WTC11 (cell line): ENCODE measurements around the gene B3GNT7. TPM values are rescaled to one million over a fixed set of nuclear protein-coding genes. Genes with fewer than 3 reads are reported as not detected.
A peak's percentile ranks its signal among the peaks of the same experiment; 100 is the strongest.
"Not testable (repeated sequence)": the region's sequence is repeated elsewhere in the genome, so short reads cannot be mapped to it uniquely, and the experiment has no call there.

Experiments used
- ATAC-seq: fragments of 200-7000 bp; cut with Tn5 transposase; 2 replicates; pipeline ENCODE4 v1.10.0; 2021; ENCODE audit warnings: mild to moderate bottlenecking, moderate library complexity
- CTCF ChIA-PET: fragments of 300-600 bp; sonication (Branson Sonifier 250); formaldehyde crosslinking; loops from one replicate; lab custom pipeline; 2021; ENCODE audit warnings: antibody characterized with exemption; lab: Charles Lee
- POLR2A ChIA-PET: fragments of 350-600 bp; sonication (Branson Sonifier 250); formaldehyde crosslinking; loops from one replicate; lab custom pipeline; 2021; ENCODE audit warnings: antibody characterized with exemption; lab: Charles Lee
- DNase-seq: peaks from one replicate; pipeline ENCODE4 v3.0.0; 2021; ENCODE audit warnings: low spot score
- H3K27ac Mint-ChIP-seq: 2 replicates; pipeline ENCODE4 v1.8.0; 2021; ENCODE audit warnings: mixed read lengths
- H3K27me3 Mint-ChIP-seq: 2 replicates; pipeline ENCODE4 v1.8.0; 2021; ENCODE audit warnings: low read depth, mild to moderate bottlenecking, moderate library complexity, mixed read lengths
- H3K36me3 Mint-ChIP-seq: 2 replicates; pipeline ENCODE4 v1.8.0; 2021; ENCODE audit warnings: mixed read lengths
- H3K4me1 Mint-ChIP-seq: 2 replicates; pipeline ENCODE4 v1.8.0; 2022; ENCODE audit warnings: mixed read lengths
- H3K4me3 Mint-ChIP-seq: 2 replicates; pipeline ENCODE4 v1.8.0; 2021; ENCODE audit warnings: mild to moderate bottlenecking, moderate library complexity, mixed read lengths
- H3K9me3 Mint-ChIP-seq: 2 replicates; pipeline ENCODE4 v1.8.0; 2021; ENCODE audit warnings: mixed read lengths
- ATF3 ChIP-seq: sonication (generic); formaldehyde crosslinking; conservative IDR thresholded peaks from 2 replicates; pipeline ENCODE4 v1.8.1; 2022; ENCODE audit warnings: mild to moderate bottlenecking, missing genetic modification reagents
- CREM ChIP-seq: sonication (generic); formaldehyde crosslinking; IDR thresholded peaks from 2 replicates; pipeline ENCODE4 v1.8.1; 2022; ENCODE audit warnings: mild to moderate bottlenecking, missing genetic modification reagents, moderate library complexity
- ESRRA ChIP-seq: sonication (generic); formaldehyde crosslinking; IDR thresholded peaks from 2 replicates; pipeline ENCODE4 v1.8.1; 2022; ENCODE audit warnings: mild to moderate bottlenecking, missing genetic modification reagents, borderline replicate concordance
- FOXJ3 ChIP-seq: sonication (generic); formaldehyde crosslinking; IDR thresholded peaks from 2 replicates; pipeline ENCODE4 v1.9.0; 2021; ENCODE audit warnings: missing genetic modification reagents, mild to moderate bottlenecking, borderline replicate concordance
- HMGA2 ChIP-seq: fragments of 250-450 bp; sonication (Bioruptor Pico); IDR thresholded peaks from 2 replicates; pipeline ENCODE4 v1.4.0; 2021; ENCODE audit warnings: mild to moderate bottlenecking, moderate library complexity
- HMGXB4 ChIP-seq: sonication (generic); formaldehyde crosslinking; IDR thresholded peaks from 2 replicates; pipeline ENCODE4 v1.8.1; 2023; ENCODE audit warnings: mild to moderate bottlenecking, moderate library complexity, missing genetic modification reagents
- IRF1 ChIP-seq: sonication (generic); formaldehyde crosslinking; IDR thresholded peaks from 2 replicates; pipeline ENCODE4 v1.8.0; 2023; ENCODE audit warnings: missing genetic modification reagents
- IRF2 ChIP-seq: sonication (generic); formaldehyde crosslinking; IDR thresholded peaks from 2 replicates; pipeline ENCODE4 v1.8.0; 2022; ENCODE audit warnings: low read depth, missing genetic modification reagents, borderline replicate concordance
- JAZF1 ChIP-seq: fragments of 250-450 bp; sonication (Bioruptor Pico); IDR thresholded peaks from 2 replicates; pipeline ENCODE4 v1.9.0; 2021; ENCODE audit warnings: moderate library complexity, mild to moderate bottlenecking, inconsistent platforms
- MXD4 ChIP-seq: fragments of 250-450 bp; sonication (Bioruptor Pico); IDR thresholded peaks from 2 replicates; pipeline ENCODE4 v1.8.0; 2021; ENCODE audit warnings: mild to moderate bottlenecking, moderate library complexity, borderline replicate concordance
- NFATC4 ChIP-seq: fragments of 250-450 bp; sonication (Bioruptor Pico); IDR thresholded peaks from 2 replicates; pipeline ENCODE4 v1.9.0; 2021; ENCODE audit warnings: mild to moderate bottlenecking
- NFYB ChIP-seq: sonication (generic); formaldehyde crosslinking; conservative IDR thresholded peaks from 2 replicates; pipeline ENCODE4 v1.8.0; 2022; ENCODE audit warnings: low read depth, missing genetic modification reagents
- NR1H2 ChIP-seq: sonication (generic); formaldehyde crosslinking; IDR thresholded peaks from 2 replicates; pipeline ENCODE4 v1.9.0; 2021; ENCODE audit warnings: mild to moderate bottlenecking, moderate library complexity, missing genetic modification reagents
- RELA ChIP-seq: sonication (generic); formaldehyde crosslinking; IDR thresholded peaks from 2 replicates; pipeline ENCODE4 v1.8.1; 2022; ENCODE audit warnings: missing genetic modification reagents, mild to moderate bottlenecking, borderline replicate concordance
- SOX15 ChIP-seq: fragments of 250-450 bp; sonication (Bioruptor Pico); IDR thresholded peaks from 2 replicates; pipeline ENCODE4 v1.9.0; 2021; ENCODE audit warnings: mild to moderate bottlenecking
- TEAD4 ChIP-seq: sonication (generic); formaldehyde crosslinking; IDR thresholded peaks from 2 replicates; pipeline ENCODE4 v1.8.0; 2022; ENCODE audit warnings: mild to moderate bottlenecking, missing genetic modification reagents
- TP53 ChIP-seq: sonication (generic); formaldehyde crosslinking; IDR thresholded peaks from 2 replicates; pipeline ENCODE4 v1.8.1; 2023; ENCODE audit warnings: mild to moderate bottlenecking, missing genetic modification reagents
- ZNF232 ChIP-seq: sonication (generic); formaldehyde crosslinking; IDR thresholded peaks from 2 replicates; pipeline ENCODE4 v1.8.0; 2022; ENCODE audit warnings: mild to moderate bottlenecking, missing genetic modification reagents
- ZNF317 ChIP-seq: sonication (generic); formaldehyde crosslinking; IDR thresholded peaks from 2 replicates; pipeline ENCODE4 v1.8.1; 2023; ENCODE audit warnings: low read depth, mild to moderate bottlenecking, moderate library complexity, missing genetic modification reagents, borderline replicate concordance
- ZNF396 ChIP-seq: fragments of 250-450 bp; sonication (Bioruptor Pico); IDR thresholded peaks from 2 replicates; pipeline ENCODE4 v1.8.0; 2021; ENCODE audit warnings: mild to moderate bottlenecking, moderate library complexity, borderline replicate concordance
- ZNF671 ChIP-seq: fragments of 250-450 bp; sonication (Bioruptor Pico); IDR thresholded peaks from 2 replicates; pipeline ENCODE4 v1.8.0; 2021; ENCODE audit warnings: mild to moderate bottlenecking
- total RNA-seq: library from RNA; stranded (reverse); gene quantifications from 3 replicates; pipeline ENCODE4 v1.2.3, GENCODE V29; 2021
- TF ChIP-seq, protein P1 (sequence below): sonication (generic); formaldehyde crosslinking; IDR thresholded peaks from 2 replicates; pipeline ENCODE4 v1.8.1; 2022; ENCODE audit warnings: mild to moderate bottlenecking, moderate library complexity, missing genetic modification reagents
- TF ChIP-seq, protein P2 (sequence below): sonication (generic); formaldehyde crosslinking; IDR thresholded peaks from 2 replicates; pipeline ENCODE4 v1.8.1; 2023; ENCODE audit warnings: mild to moderate bottlenecking, missing genetic modification reagents
- TF ChIP-seq, protein P3 (sequence below): sonication (generic); formaldehyde crosslinking; IDR thresholded peaks from 2 replicates; pipeline ENCODE4 v1.8.0; 2022; ENCODE audit warnings: mild to moderate bottlenecking, missing genetic modification reagents
- TF ChIP-seq, protein P4 (sequence below): fragments of 250-450 bp; sonication (Bioruptor Pico); IDR thresholded peaks from 2 replicates; pipeline ENCODE4 v1.9.0; 2021; ENCODE audit warnings: mild to moderate bottlenecking

B3GNT7 gene
- total RNA-seq, 1 experiment from 2014 or later, result 151 TPM

DNA sequence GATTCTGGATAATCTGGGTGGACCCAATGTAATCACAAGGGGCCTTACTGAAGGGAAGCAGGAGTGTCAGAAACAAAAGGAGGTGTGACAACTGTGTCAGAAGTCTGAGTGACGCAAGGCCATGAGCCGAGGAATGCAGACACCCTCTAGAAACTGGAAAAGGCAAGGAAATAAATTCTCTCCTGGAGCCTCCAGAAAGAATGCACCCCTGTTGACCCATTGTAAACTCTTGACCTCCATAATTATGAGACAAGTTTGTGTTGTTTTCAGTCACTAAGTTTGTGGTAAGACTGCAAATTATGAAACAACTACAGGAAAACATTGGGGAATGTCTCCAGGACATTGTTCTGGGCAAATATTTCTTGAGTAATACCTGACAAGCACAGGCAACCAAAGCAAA is 47.3 kb upstream of the B3GNT7 start:
- peak overlapping the region; percentile 34 for H3K27ac Mint-ChIP-seq
- no peak overlapping the region for H3K4me3 Mint-ChIP-seq
- DNase-seq (no peak), ATAC-seq (no peak)
- ChIA-PET POLR2A (no interaction called here), CTCF (no interaction called here)
- peaks cover 6% of the 10 kb centered on the region for H3K36me3 Mint-ChIP-seq
- H3K4me1 Mint-ChIP-seq, result peaks cover 14% of the 10 kb centered on the region
- TF ChIP-seq ZNF671 (CRISPR knock-in tag) (no peak), RELA (no peak), IRF2 (no peak), NFATC4 (no peak), NFYB (CRISPR knock-in tag) (no peak), IRF1 (no peak), TP53 (CRISPR knock-in tag) (no peak), MXD4 (no peak), ZNF317 (CRISPR knock-in tag) (no peak), NR1H2 (CRISPR knock-in tag) (no peak), SOX15 (CRISPR knock-in tag) (no peak), ZNF396 (CRISPR knock-in tag) (no peak), HMGXB4 (CRISPR knock-in tag) (no peak), TEAD4 (CRISPR knock-in tag) (no peak), ATF3 (CRISPR knock-in tag) (no peak), FOXJ3 (CRISPR knock-in tag) (no peak), ESRRA (no peak), CREM (CRISPR knock-in tag) (no peak)
- TF ChIP-seq, protein P1, sequence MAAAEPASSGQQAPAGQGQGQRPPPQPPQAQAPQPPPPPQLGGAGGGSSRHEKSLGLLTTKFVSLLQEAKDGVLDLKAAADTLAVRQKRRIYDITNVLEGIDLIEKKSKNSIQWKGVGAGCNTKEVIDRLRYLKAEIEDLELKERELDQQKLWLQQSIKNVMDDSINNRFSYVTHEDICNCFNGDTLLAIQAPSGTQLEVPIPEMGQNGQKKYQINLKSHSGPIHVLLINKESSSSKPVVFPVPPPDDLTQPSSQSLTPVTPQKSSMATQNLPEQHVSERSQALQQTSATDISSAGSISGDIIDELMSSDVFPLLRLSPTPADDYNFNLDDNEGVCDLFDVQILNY (CRISPR knock-in tag), result no peak
- TF ChIP-seq, protein P2, sequence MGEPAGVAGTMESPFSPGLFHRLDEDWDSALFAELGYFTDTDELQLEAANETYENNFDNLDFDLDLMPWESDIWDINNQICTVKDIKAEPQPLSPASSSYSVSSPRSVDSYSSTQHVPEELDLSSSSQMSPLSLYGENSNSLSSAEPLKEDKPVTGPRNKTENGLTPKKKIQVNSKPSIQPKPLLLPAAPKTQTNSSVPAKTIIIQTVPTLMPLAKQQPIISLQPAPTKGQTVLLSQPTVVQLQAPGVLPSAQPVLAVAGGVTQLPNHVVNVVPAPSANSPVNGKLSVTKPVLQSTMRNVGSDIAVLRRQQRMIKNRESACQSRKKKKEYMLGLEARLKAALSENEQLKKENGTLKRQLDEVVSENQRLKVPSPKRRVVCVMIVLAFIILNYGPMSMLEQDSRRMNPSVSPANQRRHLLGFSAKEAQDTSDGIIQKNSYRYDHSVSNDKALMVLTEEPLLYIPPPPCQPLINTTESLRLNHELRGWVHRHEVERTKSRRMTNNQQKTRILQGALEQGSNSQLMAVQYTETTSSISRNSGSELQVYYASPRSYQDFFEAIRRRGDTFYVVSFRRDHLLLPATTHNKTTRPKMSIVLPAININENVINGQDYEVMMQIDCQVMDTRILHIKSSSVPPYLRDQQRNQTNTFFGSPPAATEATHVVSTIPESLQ (CRISPR knock-in tag), result no peak
- no peaks in the 10 kb centered on the region for H3K9me3 Mint-ChIP-seq
- no peaks in the 10 kb centered on the region for H3K27me3 Mint-ChIP-seq

- TF ChIP-seq, protein P1 (CRISPR knock-in tag), result no peak
- no peak for TF ChIP-seq ZNF317 (CRISPR knock-in tag)
- no peak for TF ChIP-seq HMGA2 (CRISPR knock-in tag)
- no peak for TF ChIP-seq JAZF1 (CRISPR knock-in tag)
- TF ChIP-seq NFATC4, result no peak
- no peak for TF ChIP-seq ZNF232
- TF ChIP-seq, protein P3, sequence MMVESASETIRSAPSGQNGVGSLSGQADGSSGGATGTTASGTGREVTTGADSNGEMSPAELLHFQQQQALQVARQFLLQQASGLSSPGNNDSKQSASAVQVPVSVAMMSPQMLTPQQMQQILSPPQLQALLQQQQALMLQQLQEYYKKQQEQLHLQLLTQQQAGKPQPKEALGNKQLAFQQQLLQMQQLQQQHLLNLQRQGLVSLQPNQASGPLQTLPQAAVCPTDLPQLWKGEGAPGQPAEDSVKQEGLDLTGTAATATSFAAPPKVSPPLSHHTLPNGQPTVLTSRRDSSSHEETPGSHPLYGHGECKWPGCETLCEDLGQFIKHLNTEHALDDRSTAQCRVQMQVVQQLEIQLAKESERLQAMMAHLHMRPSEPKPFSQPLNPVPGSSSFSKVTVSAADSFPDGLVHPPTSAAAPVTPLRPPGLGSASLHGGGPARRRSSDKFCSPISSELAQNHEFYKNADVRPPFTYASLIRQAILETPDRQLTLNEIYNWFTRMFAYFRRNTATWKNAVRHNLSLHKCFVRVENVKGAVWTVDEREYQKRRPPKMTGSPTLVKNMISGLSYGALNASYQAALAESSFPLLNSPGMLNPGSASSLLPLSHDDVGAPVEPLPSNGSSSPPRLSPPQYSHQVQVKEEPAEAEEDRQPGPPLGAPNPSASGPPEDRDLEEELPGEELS (CRISPR knock-in tag), result no peak
- TF ChIP-seq, protein P4, sequence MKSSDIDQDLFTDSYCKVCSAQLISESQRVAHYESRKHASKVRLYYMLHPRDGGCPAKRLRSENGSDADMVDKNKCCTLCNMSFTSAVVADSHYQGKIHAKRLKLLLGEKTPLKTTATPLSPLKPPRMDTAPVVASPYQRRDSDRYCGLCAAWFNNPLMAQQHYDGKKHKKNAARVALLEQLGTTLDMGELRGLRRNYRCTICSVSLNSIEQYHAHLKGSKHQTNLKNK (CRISPR knock-in tag), result no peak
- no peak for TF ChIP-seq IRF2
- TF ChIP-seq, all 79 proteins: peak for 0
- DNase-seq (no peak), ATAC-seq (no peak)
- ChIA-PET POLR2A (no interaction called here), CTCF (interaction anchor here (0.6 kb wide), 1 partner anchor 91 kb away, joined by 3 read pairs; no protein-coding TSS in a partner anchor)
- Mint-ChIP-seq H3K36me3 (peaks cover 6% of the 10 kb centered on the region), H3K27me3 (no peaks in the 10 kb centered on the region), H3K27ac (no peak overlapping the region; the same call in 1 of the 2 replicates), H3K4me1 (peaks cover 14% of the 10 kb centered on the region), H3K9me3 (no peaks in the 10 kb centered on the region), H3K4me3 (no peak overlapping the region)
Observed at GRCh38 chr2:231348704-231349373, 46.7 kb upstream of the B3GNT7 start.

DNA sequence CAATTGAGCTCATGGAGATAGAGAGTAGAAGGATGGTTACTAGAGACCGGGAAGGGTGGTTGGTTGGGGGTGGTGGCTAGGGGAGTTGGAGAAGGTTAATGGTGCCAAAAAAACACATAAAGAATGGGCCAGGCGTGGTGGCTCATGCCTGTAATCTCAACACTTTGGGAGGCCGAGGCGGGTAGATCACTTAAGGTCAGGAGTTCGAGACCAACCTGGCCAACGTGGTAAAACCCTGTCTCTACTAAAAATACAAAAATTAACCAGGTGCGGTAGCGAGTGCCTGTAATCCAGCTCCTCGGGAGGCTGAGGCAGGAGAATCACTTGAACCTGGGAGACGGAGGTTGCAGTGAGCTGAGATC is 46.2 kb upstream of the B3GNT7 start:
- H3K27me3 Mint-ChIP-seq, result not testable (repeated sequence)

More for the DNA sequence above, 46.2 kb upstream of the B3GNT7 start:
- ATAC-seq, H3K9me3 Mint-ChIP-seq, POLR2A ChIA-PET, DNase-seq, H3K36me3 Mint-ChIP-seq, H3K27ac Mint-ChIP-seq, H3K4me3 Mint-ChIP-seq: not testable (repeated sequence)
- CTCF ChIA-PET, result interaction anchor here (0.6 kb wide), 1 partner anchor 90 kb away, joined by 3 read pairs; no protein-coding TSS in a partner anchor
- peaks cover 14% of the 10 kb centered on the region for H3K4me1 Mint-ChIP-seq
